H1 (cell line): ENCODE data around the gene UMPS. TPM values are rescaled to one million over a fixed set of nuclear protein-coding genes. Genes with fewer than 3 reads are reported as not detected.
"Not testable (repeated sequence)": the region's sequence is repeated elsewhere in the genome, so short reads cannot be mapped to it uniquely, and the experiment has no call there.

ENCODE experiments used
- CTCF ChIA-PET: fragments of 300-600 bp; sonication (Branson Sonifier 250); formaldehyde crosslinking; loops from one replicate; lab custom pipeline; 2021; ENCODE audit not compliant: partially characterized antibody; lab: Charles Lee
- POLR2A ChIA-PET: fragments of 300-600 bp; sonication (Branson Sonifier 250); formaldehyde crosslinking; loops from one replicate; lab custom pipeline; 2021; ENCODE audit warnings: inconsistent platforms; ENCODE audit not compliant: partially characterized antibody; lab: Charles Lee
- DNase-seq, 2 experiments: peaks; one replicate each; pipeline versions ENCODE4 v3.0.0 to v3.0.0-alpha.2; 2010 to 2022; ENCODE audit warnings: low spot score in 2 of 2, low read depth in 1 of 2, mixed read lengths in 1 of 2
- FAIRE-seq: peaks from 2 replicates; lab custom pipeline; 2011; peaks lifted over from hg19 to GRCh38; lab: Jason Lieb, UNC
- H2AFZ ChIP-seq: 2 replicates; pipeline ENCODE4 v1.8.1; 2012; ENCODE audit warnings: low read length, inconsistent platforms
- H2AK5ac ChIP-seq: 2 replicates; pipeline ENCODE4 v1.6.1; 2013; ENCODE audit warnings: low read depth, low read length
- H2BK120ac ChIP-seq: replicated peaks from 2 replicates; pipeline ENCODE3; 2013; ENCODE audit warnings: low read depth, low read length, inconsistent platforms
- H2BK12ac ChIP-seq: 2 replicates; pipeline ENCODE4 v1.6.1; 2013; ENCODE audit warnings: low read depth, low read length
- H2BK15ac ChIP-seq: 2 replicates; pipeline ENCODE4 v1.6.1; 2013; ENCODE audit warnings: low read length
- H2BK20ac ChIP-seq: 2 replicates; pipeline ENCODE4 v1.6.1; 2013; ENCODE audit warnings: low read length
- H2BK5ac ChIP-seq: 2 replicates; pipeline ENCODE4 v1.6.1; 2013; ENCODE audit warnings: low read depth, low read length
- H3K14ac ChIP-seq: 2 replicates; pipeline ENCODE4 v1.6.1; 2013; ENCODE audit warnings: inconsistent platforms; ENCODE audit not compliant: insufficient read length
- H3K18ac ChIP-seq: 2 replicates; pipeline ENCODE4 v1.6.1; 2013; ENCODE audit warnings: low read length; ENCODE audit errors: extremely low read depth
- H3K23ac ChIP-seq: 2 replicates; pipeline ENCODE4 v1.6.1; 2013; ENCODE audit warnings: inconsistent platforms; ENCODE audit not compliant: insufficient read length
- H3K23me2 ChIP-seq: 2 replicates; pipeline ENCODE4 v1.6.1; 2013; ENCODE audit warnings: low read depth, low read length
- H3K27ac ChIP-seq: 2 replicates; pipeline ENCODE4 v1.6.1; 2011; ENCODE audit warnings: low read depth, low read length, inconsistent platforms
- H3K27me3 ChIP-seq, 4 experiments: replicated peaks in 1 of 4; 1 replicate in 1 of 4; 2 replicates in 3 of 4; pipeline versions ENCODE4 v1.6.1 to v1.8.1; 2011 to 2013; ENCODE audit warnings: low read length in 3 of 4, mild to moderate bottlenecking in 3 of 4, inconsistent platforms in 2 of 4, mixed read lengths in 2 of 4, moderate library complexity in 1 of 4; ENCODE audit not compliant: control insufficient read depth in 3 of 4, insufficient read depth in 3 of 4; ENCODE audit errors: extremely low read depth in 1 of 4
- H3K36me3 ChIP-seq, 4 experiments: 2 replicates each; pipeline versions ENCODE4 v1.6.1 to v1.8.1; 2011 to 2013; ENCODE audit warnings: mild to moderate bottlenecking in 4 of 4, low read length in 3 of 4, moderate library complexity in 2 of 4, control low read depth in 1 of 4, inconsistent platforms in 1 of 4; ENCODE audit not compliant: insufficient read depth in 4 of 4, control insufficient read depth in 2 of 4
- H3K4ac ChIP-seq: replicated peaks from 2 replicates; pipeline ENCODE3; 2013; ENCODE audit warnings: low read length, low read depth, mixed read lengths, inconsistent platforms; ENCODE audit not compliant: insufficient read length
- H3K4me1 ChIP-seq, 4 experiments: replicated peaks in 1 of 4; 1 replicate in 1 of 4; 2 replicates in 3 of 4; pipeline versions ENCODE4 v1.6.1 to v1.8.1; 2011 to 2013; ENCODE audit warnings: low read length in 3 of 4, inconsistent platforms in 2 of 4, mixed read lengths in 1 of 4; ENCODE audit not compliant: insufficient read depth in 4 of 4, control insufficient read depth in 3 of 4
- H3K4me2 ChIP-seq, 2 experiments: 2 replicates each; pipeline versions ENCODE4 v1.6.1 to v1.8.1; 2011 to 2013; ENCODE audit warnings: low read depth in 2 of 2, low read length in 2 of 2, control low read depth in 1 of 2, inconsistent platforms in 1 of 2, mild to moderate bottlenecking in 1 of 2; ENCODE audit not compliant: insufficient read depth in 1 of 2
- H3K4me3 ChIP-seq, 4 experiments: fragments of 200-600, 300-600 bp in 1 of 4; sonication (generic), shearing (Covaris generic), sonication (Bioruptor Twin) in 1 of 4; 2 replicates each; pipeline versions ENCODE4 v1.5.1 to v1.8.1; 2011 to 2016; ENCODE audit warnings: low read length in 4 of 4, low read depth in 3 of 4, control low read depth in 2 of 4, inconsistent platforms in 2 of 4, mild to moderate bottlenecking in 2 of 4, mixed read lengths in 1 of 4, moderate library complexity in 1 of 4; ENCODE audit not compliant: insufficient read depth in 2 of 4; ENCODE audit errors: extremely low read depth in 1 of 4
- H3K56ac ChIP-seq: replicated peaks from 2 replicates; pipeline ENCODE3; 2013; ENCODE audit warnings: low read depth, mild to moderate bottlenecking, mixed read lengths, low read length, inconsistent platforms; ENCODE audit not compliant: insufficient read length
- H3K79me1 ChIP-seq: 2 replicates; pipeline ENCODE4 v1.6.1; 2013; ENCODE audit warnings: low read depth, low read length, control low read depth
- H3K79me2 ChIP-seq, 2 experiments: 2 replicates each; pipeline versions ENCODE4 v1.6.1 to v1.8.1; 2012 to 2013; ENCODE audit warnings: low read length in 2 of 2, mild to moderate bottlenecking in 2 of 2, inconsistent platforms in 1 of 2; ENCODE audit not compliant: insufficient read depth in 2 of 2, control insufficient read depth in 1 of 2
- H3K9ac ChIP-seq, 4 experiments: replicated peaks in 1 of 4; 1 replicate in 1 of 4; 2 replicates in 3 of 4; pipeline versions ENCODE4 v1.6.1 to v1.8.1; 2011 to 2013; ENCODE audit warnings: low read depth in 3 of 4, low read length in 3 of 4, control low read depth in 2 of 4, mild to moderate bottlenecking in 2 of 4, moderate library complexity in 2 of 4, inconsistent platforms in 1 of 4; ENCODE audit errors: extremely low read depth in 1 of 4
- H3K9me3 ChIP-seq, 2 experiments: 2 replicates each; pipeline versions ENCODE4 v1.6.1 to v1.8.1; 2012 to 2013; ENCODE audit warnings: mild to moderate bottlenecking in 2 of 2, moderate library complexity in 2 of 2, control low read depth in 1 of 2, inconsistent platforms in 1 of 2, low read depth in 1 of 2, low read length in 1 of 2, mixed read lengths in 1 of 2; ENCODE audit not compliant: insufficient read depth in 2 of 2
- H4K20me1 ChIP-seq, 2 experiments: replicated peaks in 1 of 2; 2 replicates each; pipeline versions ENCODE3 to v1.8.1; 2011 to 2013; ENCODE audit warnings: inconsistent platforms in 2 of 2, low read length in 2 of 2, mild to moderate bottlenecking in 1 of 2; ENCODE audit not compliant: insufficient read depth in 2 of 2, control insufficient read depth in 1 of 2
- H4K5ac ChIP-seq: 2 replicates; pipeline ENCODE4 v1.6.1; 2013; ENCODE audit warnings: low read length, low read depth, mixed read lengths, inconsistent platforms; ENCODE audit not compliant: insufficient read length
- H4K8ac ChIP-seq: 2 replicates; pipeline ENCODE4 v1.8.0; 2013; ENCODE audit warnings: mild to moderate bottlenecking, moderate library complexity, low read length, inconsistent platforms; ENCODE audit not compliant: insufficient read depth; ENCODE audit errors: extremely low read depth
- H4K91ac ChIP-seq: replicated peaks from 2 replicates; pipeline ENCODE3; 2013; ENCODE audit warnings: low read length, mixed read lengths, inconsistent platforms; ENCODE audit not compliant: insufficient read length
- WGBS, 2 experiments: shearing (Covaris generic) in 1 of 2; methylation state at CpG; one replicate each; pipeline versions ENCODE4 v1.1.6 to v1.1.7; 2013 to 2015; ENCODE audit warnings: low lambda C conversion rate in 2 of 2, mixed read lengths in 2 of 2, inconsistent platforms in 1 of 2, low coverage in 1 of 2, missing lambda C conversion rate in 1 of 2; ENCODE audit not compliant: insufficient replicate concordance in 2 of 2, insufficient coverage in 1 of 2, insufficient read length in 1 of 2; ENCODE audit errors: extremely low coverage in 1 of 2, missing lambda C conversion rate in 1 of 2; 5-methylcytosine and 5-hydroxymethylcytosine counted together
- polyA plus RNA-seq, 7 experiments: library from polyadenylated mRNA; depleted of rRNA in 3 of 7; stranded (reverse) in 5 of 7; unstranded in 2 of 7; fragments of >200 nt in 5 of 7; fragments of 200-250 nt in 2 of 7; gene quantifications; 1 replicate in 5 of 7; 2 replicates in 1 of 7; 4 replicates in 1 of 7; pipeline versions ENCODE4 v1.2.1 to v1.2.3, GENCODE V29; 2011 to 2013; ENCODE audit warnings: missing spikeins in 2 of 7, mixed read lengths in 2 of 7
- total RNA-seq: library from RNA; stranded (reverse); fragmentation: NEBNext Ultra II Directional; extraction: Animal tissue kit (Norgen Biotek cat#: 25700); gene quantifications from 2 replicates; pipeline ENCODE4 v1.2.1, GENCODE V29; 2021

The UMPS gene
- total and polyA plus RNA-seq, 2 of the 8 experiments (the other 6 are each of a cell fraction or from before 2014, with no cell fraction given): 32.8 to 59.0 TPM

DNA sequence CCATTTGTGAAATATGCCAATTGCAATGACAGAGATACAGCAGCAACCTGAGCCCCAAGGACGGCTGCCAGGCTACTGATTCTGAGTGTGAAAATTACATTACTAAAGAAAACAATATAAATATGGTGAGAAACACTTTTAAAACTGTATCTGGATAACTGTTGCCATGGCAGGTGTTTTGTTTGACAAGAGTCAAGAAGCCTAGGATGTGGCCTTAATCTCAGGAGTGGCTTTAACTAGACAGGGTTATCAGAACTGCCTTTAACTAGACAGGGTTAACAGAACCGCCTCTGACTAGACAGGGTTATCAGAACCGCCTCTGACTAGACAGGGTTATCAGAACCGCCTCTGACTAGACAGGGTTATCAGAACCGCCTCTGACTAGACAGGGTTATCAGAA, 58.9 kb downstream of the UMPS start:
- H2BK20ac ChIP-seq, H3K9me3 ChIP-seq, H3K9ac ChIP-seq, H3K23ac ChIP-seq, DNase-seq, H3K23me2 ChIP-seq, H4K8ac ChIP-seq, H4K91ac ChIP-seq, POLR2A ChIA-PET, H2BK5ac ChIP-seq, H2AK5ac ChIP-seq, H3K4ac ChIP-seq, H3K79me1 ChIP-seq, FAIRE-seq, H2BK15ac ChIP-seq, H3K4me1 ChIP-seq, H2BK12ac ChIP-seq, H3K56ac ChIP-seq, H3K27ac ChIP-seq, H4K20me1 ChIP-seq, H3K14ac ChIP-seq, H3K27me3 ChIP-seq, H3K4me2 ChIP-seq, H3K18ac ChIP-seq, H3K79me2 ChIP-seq, H4K5ac ChIP-seq, H2AFZ ChIP-seq, H2BK120ac ChIP-seq, H3K4me3 ChIP-seq: not testable (repeated sequence)
- peaks cover 0 to 19% (median 6%) of the 10 kb centered on the region in 4 experiments; a peak in 3 of 8 replicates for H3K36me3 ChIP-seq
- 70% methylated on average over 3 of the region's 5 CpGs; no CpG with 5 or more reads in 1 of the 2 experiments for WGBS, 2 experiments
- CTCF ChIA-PET: interaction anchor here (1.4 to 4.0 kb wide), 4 partner anchors 28 to 93 kb away, joined by 3 to 33 read pairs (median 14); no protein-coding TSS in a partner anchor
